ENCODE data around the gene TBCE.

The TBCE gene

GRCh38 chr1:235409042-235409820, 42.0 kb downstream of the TBCE start:
- DNase-seq (ENCODE audit: low read depth in 2 of 2), result no peak

GRCh38 chr1:235410467-235410866, 43.2 kb downstream of the TBCE start:
- no peak for DNase-seq (ENCODE audit: low read depth in 2 of 2)

DNA sequence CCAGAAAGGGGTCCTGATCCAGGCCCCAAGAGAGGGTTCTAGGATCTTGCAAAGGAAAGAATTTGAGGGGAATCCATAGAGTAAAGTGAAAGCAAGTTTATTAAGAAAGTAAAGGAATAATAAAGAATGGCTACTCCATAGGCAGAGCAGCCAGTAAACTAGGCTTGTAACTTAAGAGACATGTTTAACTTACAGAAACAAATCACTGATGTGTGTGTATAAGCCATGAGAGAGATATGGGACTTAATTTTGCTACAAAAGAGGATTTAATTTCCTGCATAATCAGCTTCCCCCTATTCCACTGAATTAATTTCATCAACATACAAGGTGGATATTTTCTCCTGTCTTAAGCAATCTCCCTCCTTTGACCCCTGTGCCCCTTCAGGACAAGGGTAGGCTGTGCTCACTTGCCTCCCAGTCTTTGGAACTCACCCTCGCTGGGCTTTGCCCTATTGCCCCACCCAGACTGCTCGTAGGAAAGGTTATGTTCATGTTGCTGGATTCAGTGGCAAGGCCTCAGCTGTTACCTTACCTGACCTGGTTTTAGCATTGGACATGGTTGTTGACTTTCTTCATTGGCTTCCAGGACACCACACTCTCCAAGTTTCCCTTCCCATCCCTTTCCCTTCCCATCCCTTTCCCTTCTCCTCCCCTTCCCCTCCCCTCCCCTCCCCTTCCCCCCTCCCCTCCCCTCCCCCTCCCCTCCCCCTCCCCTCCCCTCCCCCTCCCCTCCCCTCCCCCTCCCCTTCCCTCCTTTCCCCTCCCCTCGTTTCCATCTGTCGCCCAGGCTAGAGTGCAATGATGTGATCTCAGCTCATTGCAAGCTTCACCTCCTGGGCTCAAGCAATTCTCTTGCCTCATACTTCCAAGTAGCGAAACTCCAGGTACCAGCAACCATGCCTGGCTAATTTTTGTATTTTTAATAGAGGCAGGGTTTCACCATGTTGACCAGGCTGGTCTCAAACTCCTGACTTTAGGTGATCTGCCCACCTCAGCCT, 44.6 kb downstream of the TBCE start:
- no peak for DNase-seq (ENCODE audit: low read depth in 2 of 2)

DNA sequence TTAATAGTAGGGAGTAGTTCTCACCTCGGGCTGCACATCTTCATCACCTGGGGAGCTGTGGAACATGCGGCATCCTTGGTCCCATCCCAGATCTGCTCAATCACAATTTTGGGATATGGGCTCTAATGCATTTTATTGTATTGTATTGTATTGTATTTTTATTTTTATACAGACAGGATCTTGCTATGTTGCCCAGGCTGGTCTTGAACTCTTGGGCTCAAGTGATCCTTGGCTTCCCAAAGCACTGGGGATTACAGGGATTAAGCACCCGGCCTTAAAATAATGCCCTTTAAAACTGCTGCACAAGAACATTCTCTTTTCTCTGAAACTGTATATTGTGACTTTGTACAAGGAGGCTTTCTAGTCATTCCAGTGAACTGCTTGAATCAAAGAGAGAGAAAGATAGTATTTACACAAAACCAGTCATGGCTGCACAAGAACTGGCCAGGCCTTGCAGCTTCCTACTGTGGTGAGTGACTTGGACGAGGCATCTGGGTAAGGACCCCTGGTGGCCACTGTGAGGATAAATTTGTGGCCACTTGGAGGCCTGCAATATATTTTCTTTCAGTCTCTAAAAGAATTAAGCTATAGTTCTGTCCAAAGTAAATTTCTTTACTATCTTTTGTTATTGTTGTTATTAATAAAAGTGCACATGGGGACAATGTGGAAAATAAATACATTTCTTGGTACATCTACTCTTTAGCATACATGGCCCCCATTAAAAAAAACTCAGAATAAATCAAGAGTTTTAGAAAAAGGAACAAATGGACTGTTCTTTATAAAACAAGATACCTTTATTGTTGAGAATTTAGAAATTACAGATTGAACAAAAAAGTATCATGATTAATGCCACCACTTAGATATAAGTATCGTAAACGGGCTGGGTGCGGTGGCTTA, 48.0 kb downstream of the TBCE start:
- DNase-seq (ENCODE audit: low read depth in 2 of 2), result peak; percentile 17 to 31

- no peak for DNase-seq (ENCODE audit: low read depth in 2 of 2)
Measured at GRCh38 chr1:235416662-235417049, 49.4 kb downstream of the TBCE start.

- DNase-seq (ENCODE audit: low read depth in 2 of 2), result peak in 1 of 2 donors; percentile 38
Measured at GRCh38 chr1:235417086-235417697, 50.0 kb downstream of the TBCE start.

DNA sequence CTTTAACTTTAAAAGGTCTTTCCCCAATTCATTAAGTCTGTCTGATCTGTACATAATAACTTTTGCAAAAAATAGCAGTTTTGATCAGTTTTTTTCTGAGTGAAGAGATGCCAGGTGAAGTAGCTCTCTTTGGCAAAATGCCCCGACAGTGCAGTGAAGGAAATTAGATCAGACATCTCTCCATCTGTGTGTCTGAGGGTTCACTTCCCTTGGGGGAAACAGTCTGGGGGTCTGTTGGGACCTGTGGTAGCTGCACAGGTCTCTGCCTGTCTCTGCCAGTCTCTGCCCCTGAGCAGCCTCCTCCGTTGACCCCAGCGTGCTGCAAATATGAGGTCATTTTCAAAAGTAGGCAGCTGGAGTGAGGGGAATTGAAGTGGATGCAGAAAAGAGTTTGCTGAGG, 54.5 kb downstream of the TBCE start:
- DNase-seq (ENCODE audit: low read depth in 2 of 2), result no peak

DNA sequence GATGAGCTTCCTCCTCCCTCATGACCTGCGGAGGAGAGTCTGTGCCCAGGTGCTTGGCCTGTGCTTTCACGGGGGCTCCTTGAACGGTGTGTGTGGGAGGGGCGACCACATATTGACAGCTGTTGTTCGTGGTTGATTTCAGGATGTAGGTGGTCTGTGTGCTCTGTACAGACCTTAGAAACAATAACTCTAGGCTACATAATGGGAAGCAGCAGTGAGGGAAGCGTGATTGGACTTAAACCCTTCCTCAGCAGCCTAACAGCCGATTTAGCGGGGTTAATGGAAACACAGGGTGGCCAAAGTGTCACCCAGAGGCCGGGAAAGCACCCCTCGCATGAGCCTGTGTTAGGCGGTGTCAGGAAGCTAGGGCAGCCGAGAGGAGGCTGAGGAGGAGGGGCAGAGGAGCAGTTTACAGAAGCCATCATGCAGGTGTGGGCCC, 56.0 kb downstream of the TBCE start:
- DNase-seq (ENCODE audit: low read depth in 2 of 2), result peak in 1 of 2 donors; percentile 7

DNA sequence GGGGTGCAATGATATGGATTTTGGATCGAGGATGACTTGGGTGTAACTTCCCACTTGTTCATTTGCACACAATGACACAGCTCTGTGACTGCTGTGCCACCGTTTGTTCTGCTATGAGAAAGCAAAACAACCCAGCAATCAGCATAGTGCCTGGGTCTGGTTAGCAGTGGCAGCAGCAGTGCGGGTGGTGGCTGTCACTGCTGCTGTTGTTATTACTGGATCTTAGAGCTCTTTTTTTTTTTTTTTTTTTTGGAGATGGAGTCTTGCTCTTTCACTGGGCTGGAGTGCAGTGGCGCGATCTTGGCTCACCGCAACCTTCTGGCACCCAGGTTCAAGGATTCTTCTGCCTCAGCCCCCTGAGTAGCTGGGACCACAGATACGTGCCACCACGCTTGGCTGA, 56.9 kb downstream of the TBCE start:
- DNase-seq (ENCODE audit: low read depth in 2 of 2), result no peak

DNA sequence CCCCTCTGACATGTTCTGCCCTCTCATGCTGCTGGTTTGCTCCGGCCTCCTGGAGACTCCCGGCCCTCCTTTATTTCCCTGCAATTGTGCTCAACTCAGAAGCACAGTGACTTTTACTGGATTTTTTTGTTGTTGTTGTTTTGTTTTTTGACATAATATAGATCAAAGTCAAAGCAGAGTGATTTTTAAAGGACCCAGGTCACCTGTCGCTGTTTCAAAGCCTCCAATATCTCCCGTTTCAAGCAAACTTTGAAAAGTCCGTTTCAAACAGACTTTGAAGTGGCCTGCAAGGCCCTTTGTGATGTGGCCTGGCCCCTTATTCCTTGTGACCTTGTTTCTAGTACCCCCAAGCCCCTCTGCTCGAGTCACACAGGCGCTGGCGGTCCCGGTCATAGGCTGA, 58.1 kb downstream of the TBCE start:
- DNase-seq (ENCODE audit: low read depth in 2 of 2), result no peak

DNA sequence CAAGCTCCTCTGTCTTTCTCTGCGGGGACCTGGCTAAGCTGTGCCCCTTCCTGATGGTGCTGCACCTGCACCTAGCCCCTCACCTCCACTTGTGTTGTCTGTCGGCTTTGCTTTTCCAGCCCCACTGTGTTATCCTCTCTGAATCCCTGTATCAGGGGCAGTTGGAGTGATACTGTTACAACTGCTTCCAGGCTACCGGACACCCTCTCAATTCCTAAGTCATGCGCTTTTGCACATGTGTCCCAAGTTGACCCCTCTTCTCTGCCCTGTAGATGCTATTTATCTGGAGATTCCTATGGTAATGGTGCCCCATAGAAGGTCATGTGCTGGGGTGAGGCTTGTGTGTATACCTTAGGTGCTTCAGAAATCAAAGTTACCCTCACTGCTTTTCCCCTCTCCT, 58.9 kb downstream of the TBCE start:
- DNase-seq (ENCODE audit: low read depth in 2 of 2), result no peak

- no peak for DNase-seq (ENCODE audit: low read depth in 2 of 2)
Measured at GRCh38 chr1:235426680-235427079, 59.5 kb downstream of the TBCE start.

DNA sequence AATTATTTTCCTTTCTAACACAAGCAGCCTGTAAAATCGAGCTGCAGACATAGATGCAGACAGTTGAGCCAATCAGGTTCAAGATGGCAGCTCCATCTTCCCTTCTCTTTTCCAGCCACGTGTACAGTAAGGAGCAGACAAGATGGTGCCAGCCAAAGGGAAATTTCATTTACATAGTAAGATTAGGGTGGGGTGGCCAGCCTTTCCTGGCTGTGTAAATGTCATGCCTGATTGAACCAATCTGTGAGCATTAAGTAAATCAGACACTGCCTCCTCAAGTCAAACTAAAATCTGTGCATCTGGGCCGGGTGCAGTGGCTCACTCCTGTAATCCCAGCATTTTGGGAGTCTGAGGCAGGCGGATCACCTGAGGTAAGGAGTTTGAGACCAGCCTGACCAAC, 60.2 kb downstream of the TBCE start:
- DNase-seq (ENCODE audit: low read depth in 2 of 2), result no peak

GRCh38 chr1:235429143-235429542, 61.9 kb downstream of the TBCE start:
- DNase-seq (ENCODE audit: low read depth in 2 of 2), result no peak

DNA sequence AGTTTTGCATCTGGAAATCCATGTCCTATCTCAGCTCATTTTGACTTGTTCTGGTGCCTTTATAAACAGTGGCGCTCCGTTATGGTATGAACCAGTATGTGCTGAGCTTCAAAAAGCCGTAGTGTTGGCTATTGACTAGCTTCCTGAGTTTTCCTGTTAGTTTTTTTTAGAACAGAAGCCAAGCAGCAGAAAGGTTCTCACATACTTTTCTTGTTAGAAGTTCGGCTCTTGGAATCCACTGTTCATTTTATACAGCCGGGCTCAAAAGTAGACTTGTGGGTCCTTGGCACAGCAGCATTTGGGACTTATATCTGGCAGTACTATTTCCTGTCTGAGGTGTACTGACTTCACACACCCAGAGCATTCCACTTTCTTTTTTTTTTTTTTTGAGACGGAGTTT, 63.8 kb downstream of the TBCE start:
- no peak for DNase-seq (ENCODE audit: low read depth in 2 of 2)

DNA sequence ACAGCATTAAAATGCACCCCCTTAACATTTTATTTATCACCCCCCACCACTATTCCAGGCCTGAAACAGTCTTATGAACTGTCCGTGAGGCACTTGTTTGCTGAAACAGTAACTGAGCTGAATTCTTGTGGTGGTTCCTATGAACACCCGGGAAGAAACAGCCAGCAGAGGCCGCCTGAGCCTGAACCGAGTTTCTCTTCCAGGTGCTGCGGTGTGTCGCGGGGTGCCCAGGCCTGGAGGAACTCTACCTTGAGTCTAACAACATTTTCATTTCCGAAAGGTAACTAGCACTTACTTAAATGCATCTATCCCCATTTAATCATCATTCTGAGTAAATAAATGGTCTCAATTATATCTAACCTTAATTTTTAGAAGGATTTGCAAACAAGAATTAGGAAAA, 66.8 kb downstream of the TBCE start:
- DNase-seq (ENCODE audit: low read depth in 2 of 2), result no peak

DNA sequence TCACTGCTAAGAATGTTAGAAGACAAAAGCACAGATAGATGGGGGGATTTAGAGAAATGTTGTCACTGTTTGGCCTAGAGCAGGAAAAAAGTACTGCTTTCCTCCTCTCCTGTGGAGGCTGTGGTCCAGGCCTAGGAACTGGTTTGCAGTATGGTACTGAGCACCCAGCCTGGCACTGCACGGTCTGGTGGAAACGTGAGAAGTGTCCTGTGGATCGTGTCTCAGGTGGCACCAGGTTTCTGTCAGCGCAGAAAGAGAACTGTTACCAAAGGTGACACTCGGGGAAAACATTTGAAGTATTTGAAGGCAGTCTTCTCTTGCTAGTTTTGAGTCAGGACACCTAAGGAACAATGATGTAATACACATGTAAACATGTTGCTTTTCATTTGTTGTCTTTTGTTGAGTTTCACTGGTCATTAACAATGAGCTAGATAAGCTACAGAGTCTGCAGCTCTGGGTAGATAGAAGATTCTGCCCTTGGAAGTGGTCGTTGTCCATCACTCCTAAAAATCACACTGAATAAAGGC, 74.0 kb downstream of the TBCE start:
- no peak for DNase-seq (ENCODE audit: low read depth in 2 of 2)

DNA sequence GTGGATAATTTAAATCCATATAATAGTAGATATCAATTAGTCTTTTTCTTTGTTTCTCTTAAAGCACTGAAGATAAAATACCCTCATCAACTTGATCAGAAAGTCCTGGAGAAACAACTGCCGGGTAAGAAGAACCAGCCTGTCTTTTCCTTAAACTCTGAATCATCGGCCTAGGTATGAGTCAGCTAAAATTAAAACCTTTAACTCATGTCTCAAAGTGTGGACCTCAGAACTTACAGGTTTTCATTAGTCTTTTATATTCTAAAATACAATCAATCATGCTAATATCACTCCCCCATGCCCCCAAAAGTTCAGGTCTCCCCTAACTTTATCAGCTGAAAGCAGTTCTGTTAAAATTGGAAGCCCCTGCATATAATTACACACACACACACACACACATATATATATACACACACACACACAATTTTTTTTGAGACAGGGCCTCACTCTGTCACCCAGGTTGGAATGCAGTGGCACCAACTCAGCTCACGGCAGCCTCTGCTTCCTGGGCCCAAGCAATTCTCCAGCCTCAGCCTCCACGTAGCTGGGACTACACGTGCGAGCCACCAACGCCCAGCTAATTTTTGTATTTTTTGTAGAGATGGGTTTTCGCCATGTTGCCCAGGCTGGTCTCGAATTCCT, 75.7 kb downstream of the TBCE start:
- no peak for DNase-seq (ENCODE audit: low read depth in 2 of 2)

GRCh38 chr1:235448616-235449015, 81.4 kb downstream of the TBCE start:
- DNase-seq (ENCODE audit: low read depth in 2 of 2), result no peak

GRCh38 chr1:235450433-235450832, 83.2 kb downstream of the TBCE start:
- no peak for DNase-seq (ENCODE audit: low read depth in 2 of 2)

Measured in stimulated activated CD8-positive, alpha-beta memory T cell treated with anti-CD3 and anti-CD28 coated beads, Interleukin-2, amount 100 ng/mL, for 48 hours (primary cell).